Umbilical cord (tissue), 2 donors: ENCODE data around the gene KRTAP13-1. TPM values are rescaled to one million over a fixed set of nuclear protein-coding genes. Genes with fewer than 3 reads are reported as not detected.

Experiments used
- DNase-seq: peaks from one replicate; pipeline ENCODE4 v3.0.0-alpha.2; 2015; ENCODE audit warnings: low spot score
- total RNA-seq: library from RNA; depleted of rRNA; stranded (reverse); fragments of >200 nt; gene quantifications from one replicate; pipeline ENCODE4 v1.2.3, GENCODE V29; 2014; ENCODE audit warnings: low replicate concordance; ENCODE audit not compliant: insufficient read depth

KRTAP13-1 gene
- total RNA-seq = not detected

DNA sequence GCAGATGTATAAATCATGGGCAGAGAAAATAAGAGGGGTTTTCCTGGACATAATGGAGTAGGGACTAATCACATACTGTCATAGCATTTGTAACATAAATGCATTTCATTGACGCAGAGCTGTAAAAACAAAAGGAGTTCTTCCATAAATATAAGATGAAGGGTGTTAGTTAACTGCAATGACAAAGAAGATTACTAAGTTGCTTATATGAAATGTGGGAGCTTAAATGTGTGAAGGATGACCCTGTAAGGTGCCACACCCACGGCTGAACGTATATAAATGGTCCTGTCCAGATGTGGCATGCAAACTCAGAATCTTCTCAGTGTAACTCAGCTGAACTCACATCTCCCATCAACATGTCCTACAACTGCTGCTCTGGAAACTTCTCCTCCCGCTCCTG, at the start of gene KRTAP13-1:
Gene KRTAP13-1 (plus strand): TSS at position 301 of the 400 bp plus-strand sequence. CDS start 56 bp downstream, at position 357.
- DNase-seq = no peak

DNA sequence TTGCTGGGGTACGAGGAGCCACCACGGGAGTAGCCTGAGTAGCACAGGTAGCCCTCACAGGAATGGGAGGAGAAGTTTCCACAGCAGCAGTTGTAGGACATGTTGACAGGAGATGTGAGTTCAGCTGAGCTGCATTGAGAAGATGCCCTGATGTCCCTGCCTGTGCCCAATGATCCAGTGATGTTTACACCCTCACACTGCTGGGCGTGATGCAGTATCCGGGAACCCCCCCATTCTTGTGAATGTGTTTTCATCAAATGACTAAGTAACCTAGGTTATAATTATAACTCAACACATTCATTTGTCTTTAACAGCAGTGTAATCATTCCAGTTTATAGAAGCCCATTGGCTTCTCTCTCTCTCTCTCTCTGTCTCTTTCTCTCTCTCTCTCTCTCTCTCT, 47.3 kb upstream of the KRTAP13-1 start, which contains the start of gene KRTAP23-1:
Gene KRTAP23-1 (minus strand): TSS at position 101 of the 400 bp plus-strand sequence. CDS start 0 bp downstream, at position 101.
- no peak for DNase-seq

DNA sequence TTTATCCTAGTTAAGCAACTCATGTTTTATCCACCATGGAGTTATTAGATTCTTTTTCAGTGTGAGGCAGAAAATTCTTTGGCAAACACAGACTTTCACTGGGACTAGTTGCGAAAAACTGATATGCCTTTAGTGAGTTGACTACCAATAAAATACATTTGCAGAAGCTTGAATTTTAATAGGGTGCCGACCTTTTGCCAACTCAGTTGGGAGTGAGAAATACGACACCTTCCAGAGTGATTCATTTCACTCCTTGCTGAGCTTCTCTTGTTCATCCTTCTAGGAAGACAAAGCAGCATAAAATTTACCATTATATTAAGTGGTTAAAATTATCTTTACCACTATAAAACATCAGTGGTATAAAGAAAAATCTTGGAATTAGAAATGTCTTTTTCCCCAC, 46.3 kb upstream of the KRTAP13-1 start:
- no peak for DNase-seq

GRCh38 chr21:30351534-30351933, 44.3 kb upstream of the KRTAP13-1 start:
- no peak for DNase-seq

DNA sequence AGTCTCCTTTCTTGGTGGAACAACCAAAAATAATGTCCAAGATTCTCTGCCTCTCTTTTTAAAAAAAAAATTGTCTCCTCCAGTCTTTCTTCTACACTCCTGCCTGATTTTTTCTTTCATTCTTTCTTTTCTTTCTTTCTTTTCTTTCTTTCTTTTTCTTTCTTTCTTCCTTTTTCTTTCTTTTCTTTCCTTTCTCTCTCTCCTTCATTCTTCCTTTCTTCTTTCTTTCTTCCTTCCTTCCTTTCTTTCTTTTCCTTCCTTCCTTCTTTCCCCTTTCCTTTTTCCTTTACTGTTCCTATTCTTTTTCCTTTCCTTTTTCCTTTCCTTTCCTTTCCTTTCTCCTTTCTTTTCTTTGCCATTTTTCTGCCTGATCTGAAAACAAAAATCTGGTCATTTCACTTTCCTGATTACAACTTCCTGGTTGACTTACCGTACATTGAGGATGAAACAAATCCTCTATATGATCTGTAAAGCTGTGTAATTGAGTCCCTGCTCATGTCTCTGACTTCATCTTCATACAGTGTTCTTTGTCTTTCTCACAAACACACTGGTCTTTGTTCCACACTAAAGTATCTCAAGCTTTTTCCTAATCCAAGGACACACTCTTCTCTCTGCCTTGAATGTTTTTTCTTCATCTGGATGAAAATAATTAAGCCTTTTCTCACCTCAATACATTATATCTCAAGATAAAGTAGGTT, 41.4 kb upstream of the KRTAP13-1 start:
- no peak for DNase-seq

DNA sequence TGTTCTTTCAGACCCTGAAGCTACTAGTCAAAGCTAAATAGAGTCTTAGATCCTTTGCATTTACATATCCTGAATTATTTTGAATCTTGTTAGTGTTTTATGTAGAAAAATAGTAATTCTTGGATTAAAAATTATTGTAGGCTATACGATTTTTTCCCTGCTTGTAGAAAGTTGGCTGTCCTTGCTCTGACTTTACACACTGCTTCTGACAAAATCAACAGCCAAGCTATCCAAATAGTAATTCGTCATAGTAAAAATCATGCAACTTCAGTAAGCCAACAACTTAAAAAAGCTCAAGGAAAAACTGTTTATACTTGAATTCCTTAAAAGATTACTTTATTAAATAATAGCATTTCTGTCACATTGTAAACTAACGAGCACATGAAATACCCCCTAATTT, 39.9 kb upstream of the KRTAP13-1 start:
- DNase-seq = no peak

GRCh38 chr21:30372139-30372770, 23.6 kb upstream of the KRTAP13-1 start, which contains the start of gene KRTAP13-2:
TSS of gene KRTAP13-2 (minus strand) at chr21:30372271. CDS start at chr21:30372213, 58 bp downstream.
- DNase-seq = no peak

- no peak for DNase-seq
Measured at GRCh38 chr21:30382201-30382600, 13.6 kb upstream of the KRTAP13-1 start.

DNA sequence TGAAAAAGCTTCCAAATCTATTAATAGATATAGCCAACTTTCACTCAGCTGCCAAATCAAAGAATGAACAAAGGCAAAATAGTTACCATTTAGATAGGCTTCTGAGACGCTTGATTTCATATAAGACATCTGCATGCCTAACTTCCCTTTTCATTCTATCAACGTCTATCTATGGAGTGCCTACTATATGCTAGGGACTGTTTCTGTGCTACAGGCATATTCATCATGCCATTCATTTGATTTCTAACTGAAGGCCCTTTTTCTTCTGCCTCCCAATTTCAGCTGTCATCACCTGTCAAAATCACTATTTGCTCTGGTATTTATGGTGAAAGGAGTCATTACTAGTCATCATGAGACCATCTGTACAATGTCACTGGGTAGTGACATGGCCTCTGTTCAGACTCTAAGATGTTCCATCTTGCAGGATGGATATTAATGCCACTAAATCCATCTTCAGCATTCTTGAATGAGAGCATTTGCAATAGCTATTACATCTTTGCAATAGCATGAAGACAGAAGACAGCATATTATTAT, 4.3 kb upstream of the KRTAP13-1 start:
- peak; percentile 8 for DNase-seq

DNA sequence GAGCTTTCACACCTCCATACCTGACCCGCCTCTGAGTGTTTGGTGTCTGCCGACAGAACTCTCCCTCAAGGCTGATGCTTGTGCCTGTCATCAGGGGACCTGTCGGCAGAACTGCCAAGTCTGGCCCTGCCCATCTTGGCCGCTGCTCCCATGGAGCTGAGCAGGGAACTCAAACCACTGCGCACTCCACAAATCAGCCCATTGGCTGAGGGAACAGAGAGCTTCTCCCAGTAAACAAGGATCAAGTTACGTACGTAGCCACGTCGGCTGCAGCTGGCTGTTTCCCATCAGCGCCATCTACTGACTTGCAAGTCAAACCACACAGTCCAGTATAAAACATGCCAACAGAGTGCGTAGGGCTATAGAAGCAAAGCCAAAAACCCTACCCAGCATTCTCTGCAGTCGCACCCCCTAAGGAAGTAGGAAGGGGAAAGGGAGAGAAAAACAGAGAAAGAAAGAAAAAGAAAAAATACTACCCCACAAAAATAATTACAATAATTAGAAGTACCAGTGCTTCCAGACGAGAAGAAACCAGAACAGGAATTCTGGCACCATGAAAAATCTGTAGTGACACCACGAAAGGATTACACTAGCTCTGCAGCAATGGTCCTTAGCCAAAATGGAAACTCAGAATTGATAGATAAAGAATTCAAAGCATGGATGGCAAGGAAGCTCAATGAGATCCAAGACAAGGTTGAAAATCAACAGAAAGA, 13.1 kb downstream of the KRTAP13-1 start:
- peak; percentile 6 for DNase-seq

GRCh38 chr21:30415993-30416392, 20.2 kb downstream of the KRTAP13-1 start:
- no peak for DNase-seq

GRCh38 chr21:30425826-30426225, 30.0 kb downstream of the KRTAP13-1 start, which contains the start of gene KRTAP13-3:
TSS of gene KRTAP13-3 (minus strand) at chr21:30425926. CDS start at chr21:30425912, 14 bp downstream.
- no peak for DNase-seq

GRCh38 chr21:30426731-30427130, 30.9 kb downstream of the KRTAP13-1 start:
- no peak for DNase-seq

- no peak for DNase-seq
Measured at GRCh38 chr21:30430170-30430655, 34.4 kb downstream of the KRTAP13-1 start, which contains the start of gene KRTAP13-4. TSS of gene KRTAP13-4 (plus strand) at chr21:30430220. CDS start at chr21:30430276, 56 bp downstream.

DNA sequence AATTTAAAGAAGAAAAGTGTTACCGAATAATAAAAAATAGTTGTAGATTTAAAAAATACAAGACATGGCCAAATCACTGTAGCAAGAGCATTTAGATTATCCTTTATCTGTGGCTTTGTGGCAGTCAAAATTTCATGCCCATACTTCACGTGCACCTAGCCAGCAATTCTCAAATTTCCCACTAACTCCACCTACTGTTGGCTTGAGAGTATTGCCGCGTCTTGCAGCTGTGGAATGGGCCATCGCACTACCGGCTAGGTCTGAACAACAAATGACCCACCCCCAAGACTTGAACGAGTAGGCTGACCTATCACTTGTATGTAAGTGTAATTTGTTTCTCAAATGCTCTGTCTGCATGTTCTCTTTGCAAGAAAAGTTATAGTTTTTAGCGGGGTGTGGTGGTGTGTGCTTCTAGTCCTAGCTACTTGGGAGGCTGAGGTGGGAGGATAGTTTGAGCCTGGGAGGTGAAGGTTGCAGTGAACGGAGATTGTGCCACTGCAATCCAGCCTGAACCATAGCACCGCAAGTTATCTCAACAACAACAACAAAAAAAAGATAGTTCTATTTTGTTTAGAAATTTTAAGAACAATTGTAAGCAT, 38.3 kb downstream of the KRTAP13-1 start:
- peak; percentile 15 for DNase-seq

DNA sequence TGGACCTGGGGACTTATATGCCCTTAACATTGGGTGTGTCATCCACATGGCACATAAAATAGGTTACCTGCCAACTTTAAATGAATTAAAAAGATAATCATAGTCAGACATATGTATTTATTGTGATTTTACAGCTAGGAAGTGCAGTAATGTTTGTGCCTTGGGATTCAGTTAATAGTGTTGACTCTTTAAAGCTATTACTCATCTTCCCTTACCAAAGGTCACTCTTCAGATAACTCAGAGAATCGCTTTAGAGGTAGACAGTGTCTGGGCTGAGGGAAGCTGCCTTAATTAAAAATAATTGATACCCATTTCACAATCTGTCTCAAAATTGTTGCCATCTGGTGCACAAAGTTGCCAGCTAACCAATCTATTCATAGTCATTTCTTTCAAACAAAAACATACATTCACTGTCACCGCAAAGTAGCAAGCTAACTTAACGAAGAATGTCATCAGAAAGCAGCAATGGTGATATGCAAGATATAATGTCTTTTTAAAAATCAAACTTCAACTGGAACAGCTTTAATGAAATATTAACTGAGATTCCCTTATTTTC, 41.3 kb downstream of the KRTAP13-1 start:
- DNase-seq = no peak

GRCh38 chr21:30439975-30440374, 44.1 kb downstream of the KRTAP13-1 start, which contains the start of gene KRTAP15-1:
TSS of gene KRTAP15-1 (plus strand) at chr21:30440275. CDS start at chr21:30440328, 53 bp downstream.
- no peak for DNase-seq

DNA sequence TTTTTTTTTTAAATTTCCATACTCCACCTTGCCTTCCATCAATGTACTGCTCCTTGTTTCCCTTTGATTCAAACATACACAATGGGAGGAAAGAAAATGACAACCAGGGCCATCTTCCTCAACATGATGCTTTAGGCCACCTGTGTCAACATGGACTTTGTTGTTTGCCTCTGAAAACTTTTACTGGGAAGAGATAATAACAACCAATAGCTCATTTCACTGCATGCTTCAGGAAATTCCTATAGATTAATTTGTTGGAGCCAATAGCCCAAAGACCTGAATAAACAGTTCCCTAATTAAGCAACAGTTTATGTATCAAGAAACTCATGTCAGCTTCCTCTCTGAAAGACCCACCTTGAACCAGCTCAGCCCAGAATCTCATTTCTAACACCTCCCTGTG, 47.4 kb downstream of the KRTAP13-1 start:
- no peak for DNase-seq

DNA sequence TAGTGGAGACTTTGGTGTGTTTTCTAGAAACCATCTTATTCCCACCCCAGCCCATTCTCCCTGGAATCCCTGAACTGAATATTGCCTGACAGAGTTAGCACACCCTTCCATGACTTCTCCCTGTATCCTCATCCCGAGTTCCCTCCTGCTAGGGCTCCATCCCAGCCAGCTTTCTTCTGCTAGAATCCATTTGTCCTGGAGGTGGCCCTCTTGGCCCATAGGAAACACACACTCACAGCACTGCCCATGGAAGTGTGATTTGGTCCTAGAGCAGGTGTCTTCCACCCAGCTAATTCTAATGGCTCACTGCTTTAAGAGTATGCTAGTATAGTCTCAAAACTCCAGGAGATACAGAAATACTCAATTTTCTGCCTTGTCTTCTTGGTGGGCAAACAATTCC, 48.4 kb downstream of the KRTAP13-1 start:
- DNase-seq = no peak
